Measurements from ENCODE around the gene CDKN2D. TPM values are rescaled to one million over a fixed set of nuclear protein-coding genes. Genes with fewer than 3 reads are reported as not detected.

Gene CDKN2D
- total and polyA plus RNA-seq, 2 of the 8 experiments (the other 6 are each of a cell fraction or from before 2014, with no cell fraction given) = 3.0 to 4.0 TPM

DNA sequence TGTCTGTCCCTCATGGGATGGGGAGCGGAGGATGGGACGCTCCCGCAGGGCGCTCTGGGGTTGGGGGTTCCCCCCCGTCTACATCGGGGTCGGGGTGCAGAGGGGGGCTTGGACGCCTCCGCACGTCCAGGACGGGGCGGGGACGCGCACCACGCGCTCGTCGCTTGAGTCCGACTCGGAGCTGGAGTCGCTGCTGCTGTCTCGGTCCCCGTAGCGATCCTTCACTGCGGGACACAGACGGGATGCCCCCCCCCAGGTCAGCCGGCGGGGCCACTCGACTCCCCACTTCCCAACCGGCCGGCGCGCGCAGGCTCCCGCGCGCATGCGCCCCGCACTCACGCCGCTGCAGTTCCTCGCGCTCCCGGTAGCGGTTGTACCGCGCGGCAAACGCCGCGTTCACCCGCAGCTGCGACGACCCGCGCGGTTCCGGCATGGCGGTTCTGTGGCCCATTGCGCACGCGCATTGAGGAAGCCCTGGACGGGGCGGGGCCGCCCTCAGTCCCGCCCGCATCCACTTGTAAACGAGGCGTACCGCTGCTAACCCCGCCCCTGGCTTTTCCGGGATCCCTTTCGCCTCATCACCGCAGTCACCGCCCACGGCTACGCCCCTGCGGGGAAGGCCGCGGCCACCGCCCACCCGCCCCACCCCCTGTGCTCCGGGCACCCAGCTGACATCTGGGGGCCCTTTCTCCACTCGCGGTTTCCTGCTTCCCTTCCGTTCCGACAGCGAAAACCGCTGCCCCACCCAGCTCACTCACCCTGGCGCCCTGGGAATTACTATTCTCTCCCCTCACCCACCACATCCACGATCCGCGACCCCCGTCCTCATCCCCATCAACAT lies 3.0 kb downstream of the CDKN2D start, which contains the start of gene KRI1 (continued):
- TF ChIP-seq, protein P1, sequence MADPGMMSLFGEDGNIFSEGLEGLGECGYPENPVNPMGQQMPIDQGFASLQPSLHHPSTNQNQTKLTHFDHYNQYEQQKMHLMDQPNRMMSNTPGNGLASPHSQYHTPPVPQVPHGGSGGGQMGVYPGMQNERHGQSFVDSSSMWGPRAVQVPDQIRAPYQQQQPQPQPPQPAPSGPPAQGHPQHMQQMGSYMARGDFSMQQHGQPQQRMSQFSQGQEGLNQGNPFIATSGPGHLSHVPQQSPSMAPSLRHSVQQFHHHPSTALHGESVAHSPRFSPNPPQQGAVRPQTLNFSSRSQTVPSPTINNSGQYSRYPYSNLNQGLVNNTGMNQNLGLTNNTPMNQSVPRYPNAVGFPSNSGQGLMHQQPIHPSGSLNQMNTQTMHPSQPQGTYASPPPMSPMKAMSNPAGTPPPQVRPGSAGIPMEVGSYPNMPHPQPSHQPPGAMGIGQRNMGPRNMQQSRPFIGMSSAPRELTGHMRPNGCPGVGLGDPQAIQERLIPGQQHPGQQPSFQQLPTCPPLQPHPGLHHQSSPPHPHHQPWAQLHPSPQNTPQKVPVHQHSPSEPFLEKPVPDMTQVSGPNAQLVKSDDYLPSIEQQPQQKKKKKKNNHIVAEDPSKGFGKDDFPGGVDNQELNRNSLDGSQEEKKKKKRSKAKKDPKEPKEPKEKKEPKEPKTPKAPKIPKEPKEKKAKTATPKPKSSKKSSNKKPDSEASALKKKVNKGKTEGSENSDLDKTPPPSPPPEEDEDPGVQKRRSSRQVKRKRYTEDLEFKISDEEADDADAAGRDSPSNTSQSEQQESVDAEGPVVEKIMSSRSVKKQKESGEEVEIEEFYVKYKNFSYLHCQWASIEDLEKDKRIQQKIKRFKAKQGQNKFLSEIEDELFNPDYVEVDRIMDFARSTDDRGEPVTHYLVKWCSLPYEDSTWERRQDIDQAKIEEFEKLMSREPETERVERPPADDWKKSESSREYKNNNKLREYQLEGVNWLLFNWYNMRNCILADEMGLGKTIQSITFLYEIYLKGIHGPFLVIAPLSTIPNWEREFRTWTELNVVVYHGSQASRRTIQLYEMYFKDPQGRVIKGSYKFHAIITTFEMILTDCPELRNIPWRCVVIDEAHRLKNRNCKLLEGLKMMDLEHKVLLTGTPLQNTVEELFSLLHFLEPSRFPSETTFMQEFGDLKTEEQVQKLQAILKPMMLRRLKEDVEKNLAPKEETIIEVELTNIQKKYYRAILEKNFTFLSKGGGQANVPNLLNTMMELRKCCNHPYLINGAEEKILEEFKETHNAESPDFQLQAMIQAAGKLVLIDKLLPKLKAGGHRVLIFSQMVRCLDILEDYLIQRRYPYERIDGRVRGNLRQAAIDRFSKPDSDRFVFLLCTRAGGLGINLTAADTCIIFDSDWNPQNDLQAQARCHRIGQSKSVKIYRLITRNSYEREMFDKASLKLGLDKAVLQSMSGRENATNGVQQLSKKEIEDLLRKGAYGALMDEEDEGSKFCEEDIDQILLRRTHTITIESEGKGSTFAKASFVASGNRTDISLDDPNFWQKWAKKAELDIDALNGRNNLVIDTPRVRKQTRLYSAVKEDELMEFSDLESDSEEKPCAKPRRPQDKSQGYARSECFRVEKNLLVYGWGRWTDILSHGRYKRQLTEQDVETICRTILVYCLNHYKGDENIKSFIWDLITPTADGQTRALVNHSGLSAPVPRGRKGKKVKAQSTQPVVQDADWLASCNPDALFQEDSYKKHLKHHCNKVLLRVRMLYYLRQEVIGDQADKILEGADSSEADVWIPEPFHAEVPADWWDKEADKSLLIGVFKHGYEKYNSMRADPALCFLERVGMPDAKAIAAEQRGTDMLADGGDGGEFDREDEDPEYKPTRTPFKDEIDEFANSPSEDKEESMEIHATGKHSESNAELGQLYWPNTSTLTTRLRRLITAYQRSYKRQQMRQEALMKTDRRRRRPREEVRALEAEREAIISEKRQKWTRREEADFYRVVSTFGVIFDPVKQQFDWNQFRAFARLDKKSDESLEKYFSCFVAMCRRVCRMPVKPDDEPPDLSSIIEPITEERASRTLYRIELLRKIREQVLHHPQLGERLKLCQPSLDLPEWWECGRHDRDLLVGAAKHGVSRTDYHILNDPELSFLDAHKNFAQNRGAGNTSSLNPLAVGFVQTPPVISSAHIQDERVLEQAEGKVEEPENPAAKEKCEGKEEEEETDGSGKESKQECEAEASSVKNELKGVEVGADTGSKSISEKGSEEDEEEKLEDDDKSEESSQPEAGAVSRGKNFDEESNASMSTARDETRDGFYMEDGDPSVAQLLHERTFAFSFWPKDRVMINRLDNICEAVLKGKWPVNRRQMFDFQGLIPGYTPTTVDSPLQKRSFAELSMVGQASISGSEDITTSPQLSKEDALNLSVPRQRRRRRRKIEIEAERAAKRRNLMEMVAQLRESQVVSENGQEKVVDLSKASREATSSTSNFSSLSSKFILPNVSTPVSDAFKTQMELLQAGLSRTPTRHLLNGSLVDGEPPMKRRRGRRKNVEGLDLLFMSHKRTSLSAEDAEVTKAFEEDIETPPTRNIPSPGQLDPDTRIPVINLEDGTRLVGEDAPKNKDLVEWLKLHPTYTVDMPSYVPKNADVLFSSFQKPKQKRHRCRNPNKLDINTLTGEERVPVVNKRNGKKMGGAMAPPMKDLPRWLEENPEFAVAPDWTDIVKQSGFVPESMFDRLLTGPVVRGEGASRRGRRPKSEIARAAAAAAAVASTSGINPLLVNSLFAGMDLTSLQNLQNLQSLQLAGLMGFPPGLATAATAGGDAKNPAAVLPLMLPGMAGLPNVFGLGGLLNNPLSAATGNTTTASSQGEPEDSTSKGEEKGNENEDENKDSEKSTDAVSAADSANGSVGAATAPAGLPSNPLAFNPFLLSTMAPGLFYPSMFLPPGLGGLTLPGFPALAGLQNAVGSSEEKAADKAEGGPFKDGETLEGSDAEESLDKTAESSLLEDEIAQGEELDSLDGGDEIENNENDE (IDR thresholded peaks at IDR 0.05; ENCODE audit: insufficient replicate concordance, low read length) = no peak
- TF ChIP-seq HDAC2 (IDR thresholded peaks at IDR 0.05; ENCODE audit: borderline replicate concordance in 1 of 2, low read depth in 2 of 2, low read length in 2 of 2) (no peak; a peak in 1 of 4 replicates), RAD21 (IDR thresholded peaks at IDR 0.05 in 1 of 2, conservative IDR thresholded peaks at IDR 0.05 in 1 of 2; ENCODE audit: low read depth in 2 of 2, low read length in 2 of 2) (peak in 1 of 2 experiments; percentile 28; a peak in 1 of 4 replicates)

Measured in H1 (cell line).